AG09309 (cell line): ENCODE results near the gene NEK7.

Experiments
- DNase-seq: peaks from one replicate; pipeline ENCODE4 v3.0.0-alpha.2; 2010; ENCODE audit warnings: low read depth
- H3K4me3 ChIP-seq: 2 replicates; pipeline ENCODE4 v1.5.1; 2011; ENCODE audit warnings: mild to moderate bottlenecking, low read depth, low read length, moderate library complexity; ENCODE audit not compliant: control insufficient read depth
- CTCF ChIP-seq: IDR thresholded peaks from 2 replicates; pipeline ENCODE4 v1.5.1; 2011; ENCODE audit warnings: mild to moderate bottlenecking, low read depth, low read length, inconsistent platforms; ENCODE audit not compliant: insufficient read depth, control insufficient read depth; ENCODE audit errors: missing control alignments

Gene NEK7

GRCh38 chr1:198283222-198283621 is 126.4 kb downstream of the NEK7 start:
- TF ChIP-seq CTCF: no peak
- no peak for DNase-seq

GRCh38 chr1:198287916-198288315 is 131.1 kb downstream of the NEK7 start:
- no peak overlapping the region for H3K4me3 ChIP-seq
- no peak for DNase-seq
- TF ChIP-seq CTCF: no peak

More at GRCh38 chr1:198283222-198283621, 126.4 kb downstream of the NEK7 start:
- no peak overlapping the region for H3K4me3 ChIP-seq

GRCh38 chr1:198290089-198290683 is 133.4 kb downstream of the NEK7 start:
- no peak overlapping the region for H3K4me3 ChIP-seq
- no peak for DNase-seq
- TF ChIP-seq CTCF: no peak

- DNase-seq: no peak
- H3K4me3 ChIP-seq: no peak overlapping the region
- no peak for TF ChIP-seq CTCF
Observed at GRCh38 chr1:198291036-198291435, 134.2 kb downstream of the NEK7 start.

- H3K4me3 ChIP-seq: no peak overlapping the region
- no peak for TF ChIP-seq CTCF
- no peak for DNase-seq
Observed at GRCh38 chr1:198291924-198292323, 135.1 kb downstream of the NEK7 start.

- no peak for TF ChIP-seq CTCF
- no peak overlapping the region for H3K4me3 ChIP-seq
Observed at GRCh38 chr1:198295225-198295624, 138.4 kb downstream of the NEK7 start.

GRCh38 chr1:198295971-198296370 is 139.2 kb downstream of the NEK7 start:
- no peak for DNase-seq
- TF ChIP-seq CTCF: no peak
- no peak overlapping the region for H3K4me3 ChIP-seq

More at GRCh38 chr1:198295225-198295624, 138.4 kb downstream of the NEK7 start:
- DNase-seq: no peak
